CD4-positive, alpha-beta memory T cell (primary cell): ENCODE results near the gene PBXIP1. TPM values are rescaled to one million over a fixed set of nuclear protein-coding genes. Genes with fewer than 3 reads are reported as not detected.
"Not testable (repeated sequence)": the region's sequence is repeated elsewhere in the genome, so short reads cannot be mapped to it uniquely, and the experiment has no call there.

Experiments used
- CTCF ChIA-PET: fragments of 350-600 bp; sonication (Branson Sonifier 250); formaldehyde crosslinking; loops from one replicate; lab custom pipeline; 2021; ENCODE audit warnings: inconsistent platforms; ENCODE audit not compliant: partially characterized antibody; lab: Charles Lee
- POLR2A ChIA-PET: fragments of 350-600 bp; sonication (Branson Sonifier 250); formaldehyde crosslinking; loops from one replicate; lab custom pipeline; 2021; ENCODE audit not compliant: partially characterized antibody; lab: Charles Lee
- DNase-seq, 5 donors: peaks; one replicate each; pipeline versions ENCODE4 v3.0.0 to v3.0.0-alpha.2; 2020 to 2022; ENCODE audit warnings: mixed read lengths in 1 of 5
- H3K27ac ChIP-seq: one replicate; pipeline ENCODE4 v1.7.0; 2013; ENCODE audit warnings: low read depth, low read length
- H3K27me3 ChIP-seq: 2 replicates; pipeline ENCODE4 v1.7.0; 2013; ENCODE audit warnings: mild to moderate bottlenecking, low read length, moderate library complexity; ENCODE audit not compliant: insufficient read depth
- H3K36me3 ChIP-seq: 2 replicates; pipeline ENCODE4 v1.7.0; 2013; ENCODE audit warnings: mild to moderate bottlenecking, low read length, moderate library complexity; ENCODE audit not compliant: insufficient read depth
- H3K4me1 ChIP-seq: 2 replicates; pipeline ENCODE4 v1.7.0; 2013; ENCODE audit warnings: mild to moderate bottlenecking, low read length, moderate library complexity; ENCODE audit not compliant: insufficient read depth
- H3K4me3 ChIP-seq, 2 donors: one replicate each; pipeline ENCODE4 v1.7.0; 2013; ENCODE audit warnings: low read length in 2 of 2, mild to moderate bottlenecking in 1 of 2
- H3K9me3 ChIP-seq, 2 donors: one replicate each; pipeline ENCODE4 v1.7.0; 2013; ENCODE audit warnings: low read length in 2 of 2, control low read depth in 1 of 2; ENCODE audit not compliant: control insufficient read depth in 1 of 2
- H3K27ac Mint-ChIP-seq, 7 donors: one replicate each; pipeline ENCODE4 v1.8.0; 2020 to 2021; ENCODE audit warnings: mixed read lengths in 7 of 7, mild to moderate bottlenecking in 6 of 7, inconsistent platforms in 3 of 7, moderate library complexity in 3 of 7
- H3K27me3 Mint-ChIP-seq, 2 donors: one replicate each; pipeline ENCODE4 v1.8.0; 2020 to 2021; ENCODE audit warnings: mixed read lengths in 2 of 2
- H3K36me3 Mint-ChIP-seq, 2 donors: one replicate each; pipeline ENCODE4 v1.8.0; 2020 to 2021; ENCODE audit warnings: mixed read lengths in 2 of 2, inconsistent platforms in 1 of 2, mild to moderate bottlenecking in 1 of 2
- H3K4me1 Mint-ChIP-seq, 4 donors: one replicate each; pipeline ENCODE4 v1.8.0; 2020 to 2021; ENCODE audit warnings: mixed read lengths in 4 of 4, mild to moderate bottlenecking in 1 of 4
- H3K4me3 Mint-ChIP-seq, 8 donors: one replicate each; pipeline ENCODE4 v1.8.0; 2020 to 2021; ENCODE audit warnings: mixed read lengths in 8 of 8, mild to moderate bottlenecking in 7 of 8, moderate library complexity in 6 of 8, inconsistent platforms in 3 of 8
- H3K9me3 Mint-ChIP-seq, 8 donors: one replicate each; pipeline ENCODE4 v1.8.0; 2020 to 2021; ENCODE audit warnings: mixed read lengths in 8 of 8, mild to moderate bottlenecking in 5 of 8, inconsistent platforms in 3 of 8, moderate library complexity in 1 of 8
- intact Hi-C: fragments of 100-400 bp; cut with micrococcal nuclease; formaldehyde crosslinking; loops from one replicate; pipeline ENCODE4 v1.15.1; 2023
- polyA plus RNA-seq, 2 donors: library from polyadenylated mRNA; unstranded; fragments of 300-500 nt; fragmentation: Illumina TruSeq; gene quantifications; one replicate each; pipeline ENCODE4 v1.2.3, GENCODE V29; 2021
- total RNA-seq, 2 experiments: library from RNA; stranded (reverse); gene quantifications; one replicate each; pipeline ENCODE4 v1.2.3, GENCODE V29; 2021

Gene PBXIP1
- total and polyA plus RNA-seq, 4 experiments from 2014 or later: 263 to 438 (median 420) TPM

GRCh38 chr1:154982897-154983648 is 27.2 kb upstream of the PBXIP1 start, which contains the start of gene FLAD1:
FLAD1 (plus strand) TSS chr1:154983344; CDS start chr1:154983695, 351 bp downstream.
- Mint-ChIP-seq H3K4me1 (peaks cover 4 to 8% (median 6%) of the 10 kb centered on the region in 4 donors), H3K4me3 (no peak within 1 kb of the TSS), H3K9me3 (no peaks in the 10 kb centered on the region), H3K36me3 (peaks cover 2 to 6% of the 10 kb centered on the region in 2 donors), H3K27me3 (no peaks in the 10 kb centered on the region), H3K27ac (peak within 1 kb of the TSS in 1 of 7 donors; percentile 92)
- CTCF ChIA-PET: interaction anchor here (1.0 to 16.3 kb wide), 13 partner anchors 10 to 70 kb away, joined by 3 to 226 read pairs (median 8); partner anchors contain the start of genes LENEP, PBXIP1, PMVK and PYGO2
- intact Hi-C loops: loop anchor here (1.0 to 2.0 kb wide), 6 partner anchors 9 to 68 kb away; partner anchors contain the start of genes ADAM15, CKS1B, PMVK and PYGO2
- H3K27ac ChIP-seq: peak within 1 kb of the TSS; percentile 76
- H3K36me3 ChIP-seq: peaks cover 12% of the 10 kb centered on the region
- POLR2A ChIA-PET: interaction anchor here (0.6 to 41.7 kb wide), 19 partner anchors 9 to 425 kb away, joined by 3 to 1543 read pairs (median 5); partner anchors contain the start of genes ADAM15, CKS1B, LENEP and PBXIP1
- H3K4me1 ChIP-seq: peaks cover 27% of the 10 kb centered on the region
- DNase-seq: peak; percentile 96 to 99 (median 96)
- H3K4me3 ChIP-seq: peak within 1 kb of the TSS; percentile 79 to 92
- H3K27me3 ChIP-seq: no peaks in the 10 kb centered on the region
- no peaks in the 10 kb centered on the region for H3K9me3 ChIP-seq

GRCh38 chr1:154982341-154982740 is 26.4 kb upstream of the PBXIP1 start:
- peak overlapping the region; percentile 4 to 79 for H3K4me3 ChIP-seq
- peaks cover 27% of the 10 kb centered on the region for H3K4me1 ChIP-seq
- intact Hi-C loops: loop anchor here (2.0 kb wide), 1 partner anchor 68 kb away; the partner anchor contains the start of gene ADAM15
- no peaks in the 10 kb centered on the region for H3K9me3 ChIP-seq
- H3K4me1 Mint-ChIP-seq: peaks cover 4 to 10% (median 8%) of the 10 kb centered on the region in 4 donors
- H3K27me3 Mint-ChIP-seq: no peaks in the 10 kb centered on the region
- H3K27ac ChIP-seq: peak overlapping the region; percentile 76
- H3K27me3 ChIP-seq: no peaks in the 10 kb centered on the region
- H3K36me3 ChIP-seq: peaks cover 4% of the 10 kb centered on the region
- no peaks in the 10 kb centered on the region for H3K9me3 Mint-ChIP-seq
- H3K36me3 Mint-ChIP-seq: peaks cover 0 to 5% of the 10 kb centered on the region in 2 donors
- no peak overlapping the region for H3K4me3 Mint-ChIP-seq
- POLR2A ChIA-PET: interaction anchor here (1.0 to 41.7 kb wide), 9 partner anchors 8 to 423 kb away, joined by 3 to 1543 read pairs (median 17); partner anchors contain the start of genes ADAM15, CKS1B, LENEP and PBXIP1
- CTCF ChIA-PET: interaction anchor here (1.0 to 16.3 kb wide), 10 partner anchors 10 to 70 kb away, joined by 3 to 226 read pairs (median 10); partner anchors contain the start of genes LENEP, PBXIP1 and PMVK
- DNase-seq: no peak
- no peak overlapping the region for H3K27ac Mint-ChIP-seq

- ChIA-PET POLR2A (interaction anchor here (9.7 to 41.7 kb wide), 3 partner anchors 16 to 28 kb away, joined by 126 to 1543 read pairs (median 219); partner anchors contain the start of genes LENEP, PBXIP1, PYGO2 and ZBTB7B), CTCF (interaction anchor here (1.0 to 16.3 kb wide), 3 partner anchors 38 to 106 kb away, joined by 3 to 226 read pairs (median 3); partner anchors contain the start of gene ADAM15)
- no peaks in the 10 kb centered on the region for H3K9me3 ChIP-seq
- Mint-ChIP-seq H3K4me1 (peaks cover 2 to 12% (median 5%) of the 10 kb centered on the region in 4 donors), H3K36me3 (no peaks in the 10 kb centered on the region), H3K4me3 (no peak overlapping the region), H3K27me3 (no peaks in the 10 kb centered on the region), H3K27ac (peak overlapping the region in 1 of 7 donors; percentile 13), H3K9me3 (no peaks in the 10 kb centered on the region)
- no peak overlapping the region for H3K27ac ChIP-seq
- H3K36me3 ChIP-seq: no peaks in the 10 kb centered on the region
- peaks cover 20% of the 10 kb centered on the region for H3K4me1 ChIP-seq
- H3K4me3 ChIP-seq: no peak overlapping the region
- no peaks in the 10 kb centered on the region for H3K27me3 ChIP-seq
- intact Hi-C loops: no loop called here
- no peak for DNase-seq
Observed at GRCh38 chr1:154978360-154978759, 22.5 kb upstream of the PBXIP1 start.

GRCh38 chr1:154977762-154978161 is 21.9 kb upstream of the PBXIP1 start:
- H3K9me3 Mint-ChIP-seq, H3K27me3 ChIP-seq, H3K4me3 ChIP-seq, H3K36me3 Mint-ChIP-seq, H3K27me3 Mint-ChIP-seq, H3K27ac ChIP-seq, H3K9me3 ChIP-seq, H3K36me3 ChIP-seq, DNase-seq, intact Hi-C loops: not testable (repeated sequence)
- Mint-ChIP-seq H3K4me3 (peak overlapping the region in 1 of 8 donors; percentile 29), H3K4me1 (peaks cover 5 to 15% (median 8%) of the 10 kb centered on the region in 4 donors), H3K27ac (peak overlapping the region in 3 of 7 donors; percentile 38 to 58 (median 51))
- ChIA-PET POLR2A (interaction anchor here (9.7 to 41.7 kb wide), 3 partner anchors 16 to 29 kb away, joined by 126 to 1543 read pairs (median 219); partner anchors contain the start of genes LENEP, PBXIP1, PYGO2 and ZBTB7B), CTCF (interaction anchor here (1.0 to 16.3 kb wide), 3 partner anchors 39 to 107 kb away, joined by 3 to 226 read pairs (median 3); partner anchors contain the start of gene ADAM15)
- H3K4me1 ChIP-seq: peaks cover 25% of the 10 kb centered on the region

- Histone ChIP-seq H3K27me3 (no peaks in the 10 kb centered on the region), H3K27ac (peak overlapping the region; percentile 95), H3K36me3 (no peaks in the 10 kb centered on the region), H3K4me1 (peaks cover 42% of the 10 kb centered on the region), H3K9me3 (no peaks in the 10 kb centered on the region), H3K4me3 (peak overlapping the region; percentile 67 to 100)
- Mint-ChIP-seq H3K9me3 (no peaks in the 10 kb centered on the region), H3K27me3 (no peaks in the 10 kb centered on the region), H3K36me3 (peaks cover 4 to 11% of the 10 kb centered on the region in 2 donors), H3K4me1 (peaks cover 18 to 33% (median 24%) of the 10 kb centered on the region in 4 donors), H3K27ac (no peak overlapping the region), H3K4me3 (no peak overlapping the region)
- ChIA-PET POLR2A (interaction anchor here (0.6 to 41.7 kb wide), 9 partner anchors 8 to 998 kb away, joined by 3 to 1543 read pairs (median 36); partner anchors contain the start of genes ADAM15, FLAD1, JTB and LENEP), CTCF (interaction anchor here (1.3 to 16.3 kb wide), 7 partner anchors 13 to 41 kb away, joined by 4 to 226 read pairs (median 23); partner anchors contain the start of genes PBXIP1 and PYGO2)
- intact Hi-C loops: loop anchor here (2.0 kb wide), 2 partner anchors 39 to 75 kb away; partner anchors contain the start of genes ADAM15 and PMVK
- DNase-seq: peak; percentile 44 to 69 (median 55)
Observed at GRCh38 chr1:154975409-154976059, 19.6 kb upstream of the PBXIP1 start.

- ChIA-PET CTCF (interaction anchor here (1.3 to 16.3 kb wide), 7 partner anchors 11 to 42 kb away, joined by 4 to 226 read pairs (median 23); partner anchors contain the start of genes PBXIP1 and PYGO2), POLR2A (interaction anchor here (1.0 to 41.7 kb wide), 11 partner anchors 9 to 795 kb away, joined by 3 to 1543 read pairs (median 9); partner anchors contain the start of genes ADAM15, FLAD1, LENEP and PBXIP1)
- H3K27me3 ChIP-seq: no peaks in the 10 kb centered on the region
- peak in 4 of 5 donors; percentile 96 to 97 (median 97) for DNase-seq
- Mint-ChIP-seq H3K4me3 (no peak overlapping the region), H3K27me3 (no peaks in the 10 kb centered on the region), H3K9me3 (no peaks in the 10 kb centered on the region), H3K4me1 (peaks cover 18 to 33% (median 24%) of the 10 kb centered on the region in 4 donors), H3K36me3 (peaks cover 4 to 11% of the 10 kb centered on the region in 2 donors), H3K27ac (no peak overlapping the region)
- H3K4me1 ChIP-seq: peaks cover 45% of the 10 kb centered on the region
- H3K36me3 ChIP-seq: no peaks in the 10 kb centered on the region
- H3K4me3 ChIP-seq: peak overlapping the region; percentile 67 to 100
- H3K27ac ChIP-seq: peak overlapping the region; percentile 95
- intact Hi-C loops: loop anchor here (1.0 to 2.0 kb wide), 6 partner anchors 8 to 76 kb away; partner anchors contain the start of genes ADAM15, FLAD1, PMVK and PYGO2
- H3K9me3 ChIP-seq: no peaks in the 10 kb centered on the region
Observed at GRCh38 chr1:154974808-154975408, 19.0 kb upstream of the PBXIP1 start.
